CD4-positive, alpha-beta T cell treated with Interleukin-2 at 100 ng/mL for 4 hours (primary cell): ENCODE results near the gene CD37.
"Not testable (repeated sequence)": the region's sequence is repeated elsewhere in the genome, so short reads cannot be mapped to it uniquely, and the experiment has no call there.

Experiments used
- DNase-seq: peaks from one replicate; pipeline ENCODE4 v3.0.0-alpha.2; 2020; ENCODE audit warnings: low spot score

CD37 gene, protein sequence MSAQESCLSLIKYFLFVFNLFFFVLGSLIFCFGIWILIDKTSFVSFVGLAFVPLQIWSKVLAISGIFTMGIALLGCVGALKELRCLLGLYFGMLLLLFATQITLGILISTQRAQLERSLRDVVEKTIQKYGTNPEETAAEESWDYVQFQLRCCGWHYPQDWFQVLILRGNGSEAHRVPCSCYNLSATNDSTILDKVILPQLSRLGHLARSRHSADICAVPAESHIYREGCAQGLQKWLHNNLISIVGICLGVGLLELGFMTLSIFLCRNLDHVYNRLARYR

DNA sequence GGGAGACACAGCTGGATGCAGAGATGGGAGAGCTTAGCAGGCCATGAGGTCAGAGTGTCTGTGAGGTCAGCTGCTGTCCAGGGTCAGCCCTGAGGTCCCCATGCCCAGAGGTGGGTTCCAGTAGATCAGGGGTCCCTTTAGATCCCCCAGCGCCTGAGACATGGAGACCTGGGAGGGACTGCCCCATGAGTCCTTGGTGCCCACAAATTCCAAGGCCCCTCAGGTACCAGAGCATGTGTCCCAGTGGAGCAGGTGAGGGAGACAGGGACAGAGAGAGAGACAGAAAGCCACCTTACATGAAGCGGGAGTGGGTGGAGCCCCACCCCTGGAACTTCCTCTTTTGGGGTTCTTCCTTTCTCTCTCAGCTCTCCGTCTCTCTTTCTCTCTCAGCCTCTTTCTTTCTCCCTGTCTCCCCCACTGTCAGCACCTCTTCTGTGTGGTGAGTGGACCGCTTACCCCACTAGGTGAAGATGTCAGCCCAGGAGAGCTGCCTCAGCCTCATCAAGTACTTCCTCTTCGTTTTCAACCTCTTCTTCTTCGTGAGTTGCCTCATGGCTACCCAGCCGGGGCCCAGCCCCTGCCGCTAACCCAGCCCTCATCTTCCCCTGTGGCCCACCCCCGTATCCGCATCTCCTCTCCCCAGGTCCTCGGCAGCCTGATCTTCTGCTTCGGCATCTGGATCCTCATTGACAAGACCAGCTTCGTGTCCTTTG, at the start of gene CD37:
Gene CD37, plus strand, starts transcription at position 336 of the 713 bp plus-strand sequence. Its CDS starts 135 bp downstream, at position 471.
- DNase-seq, result peak; percentile 45

DNA sequence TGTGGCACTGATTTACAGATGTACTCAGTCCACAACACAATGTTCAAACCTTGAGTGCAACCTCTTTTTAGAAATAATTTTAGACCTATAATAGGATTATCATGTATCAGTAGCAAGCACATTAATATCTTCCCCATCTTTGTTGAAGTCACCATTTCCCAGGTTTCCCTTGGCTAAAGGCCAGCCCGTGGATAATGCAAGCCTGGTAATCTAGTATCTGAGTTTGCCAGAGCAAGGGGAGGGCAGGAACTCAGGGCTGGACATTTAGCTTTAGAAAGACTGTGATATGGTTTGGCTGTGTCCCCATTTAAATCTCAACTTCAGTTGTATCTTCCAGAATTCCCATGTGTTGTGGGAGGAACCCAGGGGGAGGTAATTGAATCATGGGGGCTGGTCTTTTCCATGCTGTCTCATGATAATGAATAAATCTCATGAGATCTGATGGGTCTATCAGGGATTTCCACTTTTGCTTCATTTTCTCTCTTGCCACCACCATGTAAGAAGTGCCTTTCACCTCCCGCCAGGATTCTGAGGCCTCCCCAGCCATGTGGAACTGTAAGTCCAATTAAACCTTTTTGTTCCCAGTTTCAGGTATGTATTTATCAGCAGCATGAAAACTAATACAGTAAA, 48.0 kb upstream of the CD37 start:
- DNase-seq, result no peak

DNA sequence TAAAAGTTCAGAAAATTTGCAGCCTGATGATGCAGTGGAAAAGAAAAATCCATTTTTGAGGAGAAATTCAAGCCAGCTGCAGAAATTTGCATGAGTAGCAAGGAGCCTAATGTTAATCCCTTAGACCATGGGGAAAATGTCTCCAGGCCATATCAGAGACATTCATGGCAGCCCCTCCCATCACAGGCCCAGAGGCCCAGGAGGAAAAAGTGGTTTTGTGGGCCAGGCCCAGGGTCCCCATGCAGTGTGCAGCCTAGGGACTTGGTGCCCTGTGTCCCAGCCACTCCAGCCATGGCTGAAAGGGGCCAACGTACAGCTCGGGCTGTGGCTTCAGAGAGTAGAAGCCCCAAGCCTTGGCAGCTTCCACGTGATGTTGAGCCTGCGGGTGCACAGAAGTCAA, 47.0 kb upstream of the CD37 start:
- DNase-seq, result not testable (repeated sequence)

- not testable (repeated sequence) for DNase-seq
Observed at GRCh38 chr19:49289286-49289685, 45.9 kb upstream of the CD37 start.

- no peak for DNase-seq
Observed at GRCh38 chr19:49290517-49290916, 44.7 kb upstream of the CD37 start.

DNA sequence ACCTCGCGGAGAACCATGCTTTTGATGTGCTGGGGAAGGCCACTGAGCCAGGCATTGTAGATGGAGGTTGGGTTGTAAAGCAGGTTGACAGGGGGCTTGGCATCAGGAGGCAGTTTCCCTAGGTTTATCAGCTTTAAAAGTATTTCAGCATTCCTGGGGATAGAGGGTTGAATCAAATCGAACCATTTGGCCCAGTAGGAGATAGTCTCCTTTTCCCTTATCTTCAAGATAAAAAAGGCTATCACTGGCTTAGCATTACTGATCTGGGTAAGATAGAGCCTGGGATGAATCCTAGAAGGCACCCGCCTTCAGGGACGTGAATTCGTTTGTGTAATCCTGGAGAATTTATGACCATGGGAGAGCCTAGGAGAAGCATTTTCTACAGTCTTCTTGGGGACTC, 40.8 kb upstream of the CD37 start:
- DNase-seq, result no peak

GRCh38 chr19:49295208-49295880, 39.9 kb upstream of the CD37 start:
- no peak for DNase-seq

- DNase-seq, result no peak
Observed at GRCh38 chr19:49297403-49297802, 37.8 kb upstream of the CD37 start.

GRCh38 chr19:49298653-49299052, 36.6 kb upstream of the CD37 start:
- DNase-seq, result not testable (repeated sequence)

DNA sequence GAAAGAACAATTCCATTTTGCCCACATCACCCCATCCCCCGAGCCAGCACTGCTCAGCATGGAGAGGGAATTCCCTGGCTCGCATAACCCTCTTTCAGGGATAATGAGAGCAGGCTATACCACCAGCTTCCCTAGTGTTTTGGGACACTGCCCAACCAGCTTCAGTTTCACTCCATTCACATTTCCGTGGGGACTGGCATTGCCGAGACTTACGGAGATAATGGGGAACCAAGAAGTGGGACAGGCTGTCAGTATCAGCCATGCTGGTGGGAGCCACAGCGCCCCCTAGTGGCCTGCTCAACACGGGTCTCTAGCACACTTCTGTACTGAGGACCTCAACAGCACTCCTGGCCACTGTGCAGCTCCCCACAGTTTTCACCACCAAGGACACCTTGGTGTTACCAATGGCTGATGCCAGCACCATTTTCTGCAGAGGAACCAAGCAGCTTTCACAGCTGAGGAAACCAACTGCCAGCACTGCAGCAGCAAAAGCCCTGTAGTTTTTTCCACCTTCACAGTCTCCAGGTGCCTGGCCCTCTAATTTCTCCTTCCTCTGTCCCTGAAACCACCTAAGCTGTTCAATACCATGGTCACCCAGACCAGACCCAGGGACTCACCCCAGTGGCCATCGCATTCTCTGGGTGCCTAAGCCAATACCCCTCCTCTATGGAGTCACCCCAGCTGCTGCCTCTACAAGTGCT, 33.9 kb upstream of the CD37 start:
- peak; percentile 80 for DNase-seq

DNA sequence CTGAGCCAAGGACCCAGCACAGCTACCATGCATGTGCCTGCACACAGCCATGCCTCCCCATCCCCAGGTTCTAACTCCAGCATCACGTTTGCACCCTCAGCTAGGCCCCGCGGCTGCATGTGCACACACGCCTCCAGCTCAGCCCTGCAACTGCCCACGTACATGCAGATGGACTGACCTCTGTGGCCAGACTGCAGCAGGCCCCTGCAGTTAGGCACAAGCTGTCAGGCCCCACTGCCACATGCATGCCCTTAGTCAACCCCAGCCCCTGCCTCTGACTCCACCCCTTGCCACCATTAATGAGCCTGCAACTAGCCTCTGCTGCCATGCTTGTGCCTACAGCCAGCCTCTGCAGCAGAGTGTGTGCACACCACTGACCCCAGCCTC, 33.3 kb upstream of the CD37 start:
- no peak for DNase-seq

GRCh38 chr19:49306734-49307133, 28.5 kb upstream of the CD37 start:
- not testable (repeated sequence) for DNase-seq

DNA sequence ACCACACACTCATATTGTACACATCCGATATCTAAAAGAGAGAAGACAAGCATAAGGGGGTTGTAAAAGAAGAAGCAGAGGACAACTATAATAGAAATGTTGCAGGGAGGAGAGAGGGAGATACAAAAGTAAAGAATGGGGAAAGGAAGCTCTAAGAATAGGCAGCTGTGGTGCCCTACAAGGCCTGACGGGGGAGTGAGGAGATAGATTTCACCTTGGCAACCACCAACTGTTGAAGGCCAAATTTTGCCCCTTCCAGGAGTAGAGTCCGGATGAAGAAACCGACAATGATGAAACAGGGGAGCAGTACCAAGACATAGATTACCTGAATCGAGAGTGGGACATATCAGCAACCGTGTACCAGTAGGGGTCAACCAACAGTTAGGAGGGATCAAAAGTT, 26.1 kb upstream of the CD37 start:
- DNase-seq, result no peak

- DNase-seq, result no peak
Observed at GRCh38 chr19:49315111-49315510, 20.1 kb upstream of the CD37 start.

- no peak for DNase-seq
Observed at GRCh38 chr19:49316284-49316683, 18.9 kb upstream of the CD37 start.

GRCh38 chr19:49318296-49318695, 16.9 kb upstream of the CD37 start:
- DNase-seq, result no peak

DNA sequence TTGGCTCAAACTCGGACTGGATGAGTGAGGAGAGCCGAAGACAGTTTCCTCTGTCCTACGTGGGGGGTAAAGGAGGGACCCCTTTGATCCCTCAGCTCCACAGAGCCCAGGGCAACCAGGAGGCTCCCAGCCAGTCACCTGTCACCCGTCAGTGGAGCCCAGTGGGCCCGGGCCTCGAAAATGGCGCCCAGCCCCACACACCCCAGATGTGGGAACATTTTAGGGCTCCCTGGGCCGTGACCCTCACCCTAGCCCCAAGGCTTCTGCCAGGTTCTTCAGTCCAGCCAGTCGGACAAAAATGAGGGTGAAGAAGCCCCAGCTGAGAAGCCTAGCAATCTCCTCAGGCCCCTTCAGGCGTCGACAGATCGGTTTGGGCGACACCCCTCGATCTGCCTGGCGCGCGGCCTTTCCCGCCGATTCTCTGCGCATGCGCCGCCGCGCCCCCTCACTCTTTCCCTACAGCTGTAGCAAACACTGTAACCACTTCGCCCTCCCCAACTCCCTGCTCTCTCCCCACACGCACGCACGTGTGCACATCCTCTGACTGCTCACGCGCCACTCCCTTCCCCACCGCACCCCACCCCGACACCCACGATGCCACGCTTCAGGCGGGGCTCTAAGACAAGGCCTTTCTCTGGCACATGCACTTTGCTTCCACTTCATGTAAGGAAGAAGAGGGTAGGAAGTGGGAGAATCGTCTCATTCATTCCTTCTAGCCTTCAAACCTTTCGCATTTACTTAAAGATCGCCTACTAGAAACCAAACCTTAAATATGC, 10.2 kb upstream of the CD37 start, which contains the start of gene SLC6A16:
Gene SLC6A16, minus strand, starts transcription at position 391 of the 776 bp plus-strand sequence. CDS start 13,844 bp downstream, outside the sequence.
- DNase-seq, result no peak

DNA sequence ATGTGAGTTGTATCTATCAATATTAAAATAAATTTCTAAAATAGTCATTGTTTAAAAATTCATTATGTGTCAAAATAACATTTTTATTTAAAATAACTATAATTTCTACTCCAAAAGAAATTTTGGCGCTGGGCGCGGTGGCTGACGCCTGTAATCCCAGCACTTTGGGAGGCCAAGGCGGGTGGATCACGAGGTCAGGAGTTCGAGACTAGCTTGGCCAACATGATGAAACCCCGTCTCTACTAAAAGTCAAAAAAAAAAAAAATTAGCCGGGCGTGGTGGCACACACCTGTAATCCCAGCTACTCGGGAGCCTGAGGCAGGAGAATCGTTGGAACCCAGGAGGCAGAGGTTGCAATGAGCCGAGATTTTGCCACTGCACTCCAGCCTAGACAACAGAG, 9.4 kb upstream of the CD37 start:
- not testable (repeated sequence) for DNase-seq

DNA sequence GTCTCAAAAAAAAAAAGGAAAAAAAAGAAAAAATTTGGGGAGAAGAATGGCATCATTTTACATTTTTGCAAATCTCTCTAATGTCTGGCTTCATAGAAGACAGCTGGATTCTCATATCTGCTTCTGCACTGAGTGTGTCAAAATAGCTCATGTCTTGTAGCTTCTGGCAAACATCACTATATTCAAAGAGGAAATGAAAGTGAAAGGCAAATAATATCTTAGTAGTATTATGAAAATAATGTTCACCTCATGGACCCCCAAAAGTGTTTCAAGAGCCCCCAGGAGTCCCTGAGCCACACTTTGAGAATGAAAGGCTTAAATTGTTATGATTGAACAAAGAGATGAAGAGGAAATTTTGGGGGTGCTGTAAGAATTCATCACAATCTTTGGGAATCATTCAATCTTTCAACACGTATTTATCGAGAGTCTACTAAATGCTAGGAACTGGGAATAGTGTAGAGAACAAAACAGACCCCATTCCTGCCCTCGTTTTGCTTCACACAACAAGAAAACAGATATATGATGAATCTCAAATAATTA, 9.0 kb upstream of the CD37 start:
- no peak for DNase-seq

- peak; percentile 69 for DNase-seq
Observed at GRCh38 chr19:49327878-49328544, 7.2 kb upstream of the CD37 start.
